Esophagus muscularis mucosa (tissue), 4 donors: ENCODE results near the gene FOXN1. TPM values are rescaled to one million over a fixed set of nuclear protein-coding genes. Genes with fewer than 3 reads are reported as not detected.

Experiments
- DNase-seq: peaks from one replicate; pipeline ENCODE4 v3.0.0-alpha.2; 2017; ENCODE audit errors: extremely low spot score
- H3K27ac ChIP-seq, 4 donors: fragments of 200-600 bp; sonication (generic); replicated peaks in 1 of 4; 1 replicate in 3 of 4; 2 replicates in 1 of 4; pipeline ENCODE4 v1.5.1; 2016 to 2019; ENCODE audit warnings: mild to moderate bottlenecking in 1 of 4
- H3K27me3 ChIP-seq, 4 donors: fragments of 200-600 bp; sonication (generic); one replicate each; pipeline versions ENCODE4 v1.5.1 to v1.6.0; 2016 to 2019
- H3K36me3 ChIP-seq, 4 donors: fragments of 200-600 bp; sonication (generic); one replicate each; pipeline ENCODE4 v1.5.1; 2016 to 2019
- H3K4me1 ChIP-seq, 4 donors: fragments of 200-600 bp; sonication (generic); one replicate each; pipeline ENCODE4 v1.5.1; 2016 to 2019
- H3K4me3 ChIP-seq, 4 donors: fragments of 200-600 bp; sonication (generic); 1 replicate in 2 of 4; 2 replicates in 2 of 4; pipeline ENCODE4 v1.5.1; 2016 to 2019; ENCODE audit warnings: mild to moderate bottlenecking in 4 of 4, moderate library complexity in 1 of 4
- H3K9me3 ChIP-seq, 4 donors: fragments of 200-600 bp; sonication (generic); 1 replicate in 3 of 4; 2 replicates in 1 of 4; pipeline ENCODE4 v1.5.1; 2016 to 2019
- CTCF ChIP-seq, 3 experiments: fragments of 200-600 bp in 2 of 3; fragments of 450-650 bp in 1 of 3; sonication (generic) in 2 of 3; IDR thresholded peaks; one replicate each; pipeline ENCODE4 v1.5.1; 2017 to 2019; ENCODE audit warnings: antibody characterized with exemption in 3 of 3, mild to moderate bottlenecking in 2 of 3, moderate library complexity in 1 of 3
- EP300 ChIP-seq: sonication (generic); formaldehyde crosslinking; IDR thresholded peaks from one replicate; pipeline ENCODE4 v1.6.1; 2017; ENCODE audit warnings: antibody characterized with exemption
- POLR2A ChIP-seq: fragments of 450-650 bp; IDR thresholded peaks from one replicate; pipeline ENCODE4 v1.6.1; 2017; ENCODE audit warnings: antibody characterized with exemption, moderate library complexity, mild to moderate bottlenecking, low read depth
- POLR2AphosphoS5 ChIP-seq, 2 donors: sonication (generic); formaldehyde crosslinking; IDR thresholded peaks; one replicate each; pipeline ENCODE4 v1.6.1; 2017; ENCODE audit warnings: antibody characterized with exemption in 2 of 2
- WGBS: methylation state at CpG from one replicate; pipeline ENCODE4 v1.1.5; 2018; 5-methylcytosine and 5-hydroxymethylcytosine counted together
- intact Hi-C: fragments of 100-400 bp; cut with DNase I; formaldehyde crosslinking; loops from one replicate; pipeline ENCODE4 v1.15.1; 2023
- total RNA-seq, 4 donors: library from RNA; depleted of rRNA; stranded (reverse); fragments of >200 nt; gene quantifications; one replicate each; pipeline versions ENCODE4 v1.1.0 to v1.2.1, GENCODE V29; 2016

Gene FOXN1
- total RNA-seq, 4 donors from 2014 or later, result not detected

GRCh38 chr17:28478712-28479615, 27.2 kb upstream of the FOXN1 start:
- 77% methylated on average over 3 of the region's 3 CpGs for WGBS
- TF ChIP-seq EP300 (no peak), CTCF (IDR thresholded peaks at IDR 0.05) (no peak), POLR2A (no peak), POLR2AphosphoS5 (IDR thresholded peaks at IDR 0.05) (no peak)
- Histone ChIP-seq H3K4me3 (no peak overlapping the region), H3K36me3 (no peaks in the 10 kb centered on the region), H3K9me3 (no peaks in the 10 kb centered on the region), H3K27me3 (peaks cover 0 to 17% (median 0%) of the 10 kb centered on the region in 4 donors), H3K27ac (no peak overlapping the region), H3K4me1 (no peaks in the 10 kb centered on the region)
- no peak for DNase-seq
- intact Hi-C loops, result no loop called here

- TF ChIP-seq POLR2A (no peak), POLR2AphosphoS5 (IDR thresholded peaks at IDR 0.05) (no peak), EP300 (no peak)
- Histone ChIP-seq H3K27me3 (peaks cover 0 to 22% (median 0%) of the 10 kb centered on the region in 4 donors), H3K9me3 (no peaks in the 10 kb centered on the region), H3K4me1 (no peaks in the 10 kb centered on the region), H3K27ac (no peak overlapping the region), H3K4me3 (no peak overlapping the region), H3K36me3 (no peaks in the 10 kb centered on the region)
- 90% methylated on average over 5 of the region's 5 CpGs for WGBS
- intact Hi-C loops, result no loop called here
- no peak for DNase-seq
Observed at GRCh38 chr17:28480278-28480677, 25.9 kb upstream of the FOXN1 start.

- Histone ChIP-seq H3K36me3 (no peaks in the 10 kb centered on the region), H3K27ac (no peak overlapping the region), H3K27me3 (peaks cover 0 to 22% (median 0%) of the 10 kb centered on the region in 4 donors), H3K9me3 (no peaks in the 10 kb centered on the region), H3K4me1 (no peaks in the 10 kb centered on the region), H3K4me3 (no peak overlapping the region)
- 63% methylated on average over 10 of the region's 10 CpGs for WGBS
- no peak for DNase-seq
- no peak for TF ChIP-seq EP300
- TF ChIP-seq CTCF (IDR thresholded peaks at IDR 0.05), result no peak
- TF ChIP-seq POLR2AphosphoS5 (IDR thresholded peaks at IDR 0.05), result no peak
- no peak for TF ChIP-seq POLR2A
- intact Hi-C loops, result no loop called here
Observed at GRCh38 chr17:28480799-28481571, 25.2 kb upstream of the FOXN1 start.

- DNase-seq, result no peak
- TF ChIP-seq CTCF (IDR thresholded peaks at IDR 0.05) (no peak), POLR2AphosphoS5 (IDR thresholded peaks at IDR 0.05) (no peak), POLR2A (no peak)
Observed at GRCh38 chr17:28482551-28483199, 23.5 kb upstream of the FOXN1 start.

GRCh38 chr17:28484296-28484695, 21.9 kb upstream of the FOXN1 start:
- H3K4me1 ChIP-seq, result no peaks in the 10 kb centered on the region
- no peak for DNase-seq

More at GRCh38 chr17:28482551-28483199, 23.5 kb upstream of the FOXN1 start:
- Histone ChIP-seq H3K27me3 (peaks cover 0 to 21% (median 0%) of the 10 kb centered on the region in 4 donors), H3K9me3 (no peaks in the 10 kb centered on the region), H3K36me3 (no peaks in the 10 kb centered on the region), H3K27ac (no peak overlapping the region), H3K4me1 (no peaks in the 10 kb centered on the region), H3K4me3 (no peak overlapping the region)
- 76% methylated on average over 10 of the region's 10 CpGs for WGBS
- intact Hi-C loops, result no loop called here

More at GRCh38 chr17:28484296-28484695, 21.9 kb upstream of the FOXN1 start:
- Histone ChIP-seq H3K36me3 (no peaks in the 10 kb centered on the region), H3K27ac (no peak overlapping the region), H3K4me3 (no peak overlapping the region), H3K9me3 (no peaks in the 10 kb centered on the region), H3K27me3 (peaks cover 0 to 33% (median 0%) of the 10 kb centered on the region in 4 donors)
- no peak for TF ChIP-seq EP300
- no peak for TF ChIP-seq CTCF (IDR thresholded peaks at IDR 0.05)
- WGBS, result 59% methylated on average over 2 of the region's 2 CpGs
- intact Hi-C loops, result no loop called here
